Limb (tissue), 2 donors: ENCODE data around the gene BPIFB4.
A peak's percentile ranks its signal among the peaks of the same experiment; 100 is the strongest.
"Not testable (repeated sequence)": the region's sequence is repeated elsewhere in the genome, so short reads cannot be mapped to it uniquely, and the experiment has no call there.

Experiments used
- DNase-seq, 2 donors: peaks; one replicate each; pipeline ENCODE4 v3.0.0-alpha.2; 2016; ENCODE audit errors: extremely low spot score in 2 of 2

Gene BPIFB4

DNA sequence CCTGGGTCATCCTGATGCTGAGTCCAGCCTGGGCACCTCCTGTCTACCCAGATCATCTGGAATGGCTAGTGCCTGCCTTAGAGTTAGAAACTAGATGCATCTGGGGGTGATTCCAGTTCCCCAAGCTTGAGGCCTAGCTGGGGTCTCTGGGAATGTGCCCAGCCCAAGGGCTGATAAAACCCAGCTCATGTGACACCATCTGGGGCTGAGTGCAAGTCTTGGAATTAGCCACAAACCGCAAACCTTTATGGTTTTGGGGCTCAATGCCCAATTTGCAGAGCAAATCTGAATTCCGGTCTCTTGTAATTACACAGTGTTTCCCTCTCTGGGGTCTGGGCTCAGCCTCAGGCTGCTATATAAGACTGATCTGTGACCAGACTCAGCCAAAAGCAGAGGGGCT is at the start of gene BPIFB4:
Gene BPIFB4 (plus strand): TSS at position 385 of the 400 bp plus-strand sequence. CDS start 1,884 bp downstream, outside the sequence.
- DNase-seq = peak in 1 of 2 donors; percentile 10

DNA sequence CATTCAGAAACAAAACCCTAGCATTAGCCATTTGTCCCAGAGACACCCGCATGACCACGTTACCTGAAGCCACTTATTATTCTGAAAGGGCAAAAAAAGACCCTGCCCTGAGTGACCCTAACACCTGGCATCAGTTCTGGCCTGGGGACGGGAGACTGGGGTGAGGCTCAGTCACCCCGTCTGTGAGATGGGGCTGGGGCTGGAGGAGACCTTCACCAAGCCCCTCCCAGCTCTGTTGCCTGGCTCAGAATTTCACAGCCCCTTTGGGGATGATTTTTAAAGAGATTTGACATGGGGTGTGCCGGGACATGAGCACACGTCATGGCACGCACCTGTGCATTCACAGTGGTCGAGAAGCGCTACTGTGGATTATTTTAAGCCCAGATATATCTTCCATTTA is 49.4 kb upstream of the BPIFB4 start:
- no peak for DNase-seq

GRCh38 chr20:33030569-33030968 is 48.9 kb upstream of the BPIFB4 start:
- DNase-seq = no peak

DNA sequence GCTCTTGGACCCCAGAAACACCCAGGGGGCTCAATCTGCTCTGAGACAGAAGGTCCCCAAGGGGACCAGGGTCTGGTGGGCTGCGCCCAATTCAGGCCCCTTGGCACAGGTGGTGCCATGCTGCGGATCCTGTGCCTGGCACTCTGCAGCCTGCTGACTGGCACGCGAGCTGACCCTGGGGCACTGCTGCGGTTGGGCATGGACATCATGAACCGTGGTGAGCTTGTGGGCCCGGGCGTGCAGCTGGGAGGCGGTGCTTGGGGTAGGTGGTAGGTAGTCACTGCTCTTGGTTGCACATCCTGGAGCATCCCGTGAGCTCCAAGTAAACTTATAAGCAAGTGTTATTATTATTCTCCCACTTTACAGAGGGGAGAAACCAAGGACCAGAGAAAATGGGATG is 47.9 kb upstream of the BPIFB4 start, which contains the start of gene BPIFB6:
Gene BPIFB6 (plus strand): TSS at position 118 of the 400 bp plus-strand sequence. CDS start 0 bp downstream, at position 118.
- DNase-seq = no peak

DNA sequence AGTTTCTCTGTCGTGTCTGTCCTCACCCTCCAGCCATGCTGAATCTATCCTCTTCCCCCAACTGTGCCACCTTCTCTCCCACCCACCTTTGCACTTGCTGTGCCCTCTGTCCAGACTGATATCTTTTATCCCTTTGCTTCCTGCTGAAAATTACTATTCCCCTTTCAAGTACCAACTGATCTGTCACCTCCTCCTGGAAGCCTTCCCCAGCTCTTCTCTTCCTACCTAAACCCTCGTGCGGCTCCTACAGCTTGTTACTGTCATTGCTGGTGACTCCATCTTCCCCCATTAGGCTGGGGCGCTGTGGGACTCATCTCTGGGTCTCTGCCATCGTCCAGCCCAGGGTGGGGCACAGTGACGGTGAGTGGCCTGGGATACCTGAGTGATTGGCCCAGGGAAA is 46.9 kb upstream of the BPIFB4 start:
- no peak for DNase-seq

GRCh38 chr20:33033381-33033780 is 46.1 kb upstream of the BPIFB4 start:
- no peak for DNase-seq

- no peak for DNase-seq
Measured at GRCh38 chr20:33034115-33034514, 45.3 kb upstream of the BPIFB4 start.

GRCh38 chr20:33034901-33035492 is 44.4 kb upstream of the BPIFB4 start:
- DNase-seq = no peak

- no peak for DNase-seq
Measured at GRCh38 chr20:33037456-33037855, 42.0 kb upstream of the BPIFB4 start.

DNA sequence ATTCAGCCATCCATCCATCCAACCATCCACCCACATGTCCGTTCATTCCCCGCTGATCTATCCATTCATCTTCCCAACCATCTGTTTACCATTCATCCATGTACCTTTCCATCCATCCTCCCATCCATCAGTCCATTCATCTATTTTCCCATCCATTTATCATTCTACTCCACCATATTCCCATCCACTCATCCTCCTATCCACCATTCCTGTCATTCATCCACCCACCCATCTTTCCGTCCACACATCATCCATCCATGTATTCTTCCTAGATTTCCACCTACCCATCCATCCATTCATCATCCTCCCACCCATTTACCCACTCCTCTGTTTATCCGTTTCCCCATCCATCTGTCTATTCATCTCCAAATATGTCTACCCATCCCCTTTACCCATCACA is 41.2 kb upstream of the BPIFB4 start:
- DNase-seq = no peak

GRCh38 chr20:33042430-33042829 is 37.0 kb upstream of the BPIFB4 start:
- no peak for DNase-seq

DNA sequence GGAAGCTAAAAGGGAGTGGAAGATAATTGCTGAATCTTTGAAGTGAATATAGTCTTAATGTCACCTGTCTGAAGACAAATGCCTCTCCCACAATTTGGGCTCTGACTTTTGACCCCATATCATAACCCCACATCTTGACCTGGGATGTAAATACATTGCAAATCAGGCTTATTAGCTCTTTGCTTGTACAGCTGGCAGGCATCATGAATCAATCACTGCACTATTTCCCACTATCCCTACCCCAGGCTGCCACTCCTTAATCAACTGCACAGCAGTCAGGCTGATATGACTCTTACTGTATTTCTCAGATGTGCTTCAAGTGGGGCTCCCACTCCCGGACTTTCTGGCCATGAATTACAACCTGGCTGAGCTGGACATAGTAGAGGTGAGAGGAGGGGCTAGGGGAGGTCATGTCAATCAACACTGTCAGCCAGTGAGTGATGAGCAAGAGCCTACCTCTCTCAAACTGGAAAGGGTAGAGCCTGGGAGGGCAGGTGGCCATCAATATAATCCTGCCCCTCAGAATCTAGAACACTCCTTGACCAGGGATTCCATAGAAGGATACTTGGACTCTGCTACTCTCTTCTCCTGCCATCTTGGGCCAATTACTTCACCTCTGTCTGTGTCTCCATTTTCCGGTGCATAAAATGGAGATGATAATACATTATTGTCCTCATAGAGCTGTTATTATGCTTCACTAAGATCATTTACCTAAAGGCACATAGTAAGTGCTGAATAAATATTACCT is 36.3 kb upstream of the BPIFB4 start:
- DNase-seq = no peak

DNA sequence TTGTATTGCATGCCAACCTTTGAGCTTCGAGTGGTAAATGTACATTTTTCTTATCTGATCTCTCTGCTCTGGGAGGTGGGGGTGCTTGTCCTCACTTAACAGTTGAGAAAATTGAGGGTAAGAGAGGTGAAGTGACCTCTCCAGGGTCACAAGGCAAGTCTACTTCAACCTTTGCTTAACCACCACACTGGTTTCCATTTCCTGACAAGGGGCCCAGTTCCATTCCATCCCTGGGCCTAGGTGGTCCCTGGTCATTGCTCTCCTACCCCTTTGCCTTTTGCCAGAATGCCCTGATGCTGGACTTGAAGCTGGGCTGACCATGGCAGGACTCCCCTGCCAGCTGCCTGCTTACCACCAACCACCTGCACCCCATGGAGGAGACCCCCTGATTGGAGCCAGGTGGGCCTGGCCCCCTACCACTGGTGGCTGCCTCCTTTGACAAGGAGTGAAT is 35.7 kb upstream of the BPIFB4 start:
- DNase-seq = no peak

GRCh38 chr20:33045129-33045721 is 34.2 kb upstream of the BPIFB4 start:
- DNase-seq = not testable (repeated sequence)

DNA sequence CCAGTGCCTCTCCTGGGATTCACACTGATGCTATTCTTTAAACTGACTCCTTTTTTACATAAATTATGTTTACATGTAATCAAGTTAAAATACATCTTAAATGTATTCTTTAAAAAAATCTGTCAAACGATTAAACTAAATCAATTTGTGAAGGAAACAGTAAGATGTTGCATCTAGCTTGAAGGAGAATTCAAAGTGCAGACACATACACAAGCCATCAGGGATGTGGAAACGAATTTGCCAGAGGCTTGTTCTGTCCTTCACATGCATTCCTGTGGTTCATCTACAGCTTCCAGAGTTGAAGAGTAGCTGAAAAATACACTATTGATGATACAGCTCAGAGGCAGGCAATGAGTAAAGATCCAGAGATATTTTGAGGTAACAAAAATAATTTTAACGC is 33.0 kb upstream of the BPIFB4 start:
- DNase-seq = no peak

GRCh38 chr20:33051333-33051732 is 28.1 kb upstream of the BPIFB4 start:
- no peak for DNase-seq

DNA sequence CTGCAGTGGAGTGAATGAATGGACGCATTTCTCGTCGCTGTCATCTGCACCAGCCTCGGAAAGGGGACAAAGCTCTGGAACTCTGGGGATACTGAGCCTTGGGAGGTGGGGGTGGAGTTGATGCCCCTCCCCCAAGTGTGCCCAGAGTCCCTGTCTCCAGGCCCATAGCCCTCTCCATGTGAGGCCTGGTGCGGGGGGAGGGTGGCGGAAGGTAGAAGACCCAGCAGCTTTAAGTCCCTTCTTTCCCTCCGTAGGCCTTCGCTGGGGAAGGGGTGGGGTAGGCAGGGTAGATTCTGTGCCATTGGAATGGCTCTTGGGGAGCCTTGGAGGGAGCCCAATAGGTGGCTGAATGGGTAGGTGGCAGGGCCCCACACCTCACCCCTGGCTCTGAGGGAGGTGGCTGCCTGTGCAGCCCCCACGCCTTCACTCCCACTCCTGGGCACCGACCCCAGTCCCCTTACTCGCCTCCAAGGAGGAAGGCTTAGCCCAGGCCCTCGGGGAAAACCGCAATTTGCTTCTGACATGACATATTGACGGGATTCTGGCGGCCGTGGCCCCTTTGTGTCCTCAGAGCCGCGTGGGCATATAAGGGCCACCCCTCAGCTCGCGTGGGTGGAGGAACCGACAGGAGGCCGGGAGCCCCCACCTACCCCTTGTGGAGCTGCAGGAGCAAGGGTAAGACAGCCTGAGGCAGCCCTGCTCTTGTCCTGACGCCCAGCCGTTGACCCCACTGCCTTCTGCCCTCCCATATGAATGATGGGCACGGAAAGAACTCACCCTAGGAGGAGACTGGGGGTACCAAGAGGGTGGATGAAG is 25.9 kb upstream of the BPIFB4 start, which contains the start of gene BPIFB3:
Gene BPIFB3 (plus strand): TSS at position 613 of the 816 bp plus-strand sequence. CDS start 1,533 bp downstream, outside the sequence.
- no peak for DNase-seq

GRCh38 chr20:33054381-33054780 is 25.1 kb upstream of the BPIFB4 start:
- no peak for DNase-seq

- no peak for DNase-seq
Measured at GRCh38 chr20:33054791-33055190, 24.7 kb upstream of the BPIFB4 start.

- DNase-seq = no peak
Measured at GRCh38 chr20:33059136-33059535, 20.3 kb upstream of the BPIFB4 start.

GRCh38 chr20:33059741-33060390 is 19.6 kb upstream of the BPIFB4 start:
- no peak for DNase-seq
